HG03521 (cell line): ENCODE data around the gene ARHGEF4.

Source experiments
- ATAC-seq: cut with Tn5 transposase; IDR thresholded peaks from one replicate; pipeline ENCODE4 v1.9.1; 2021; ENCODE audit warnings: mild to moderate bottlenecking, moderate library complexity; ENCODE audit not compliant: unreplicated experiment

The ARHGEF4 gene

DNA sequence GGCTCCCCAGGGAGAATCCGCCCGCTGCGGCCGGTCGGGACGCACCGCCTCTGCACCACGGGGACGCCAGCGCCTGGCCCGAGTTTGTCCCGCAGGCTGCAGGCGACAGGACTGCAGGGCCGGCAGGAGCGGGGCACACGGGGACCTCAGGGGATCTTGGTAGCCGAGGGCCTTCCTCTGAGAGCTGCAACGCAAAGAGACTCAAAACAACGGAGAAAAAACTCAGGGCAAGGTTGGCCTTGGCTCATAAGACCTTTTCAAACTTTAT lies 79.7 kb downstream of the ARHGEF4 start:
- ATAC-seq: no peak

GRCh38 chr2:130917006-130917688 lies 80.4 kb downstream of the ARHGEF4 start:
- ATAC-seq: no peak

GRCh38 chr2:130918393-130918792 lies 81.7 kb downstream of the ARHGEF4 start:
- no peak for ATAC-seq

- no peak for ATAC-seq
These were observed 83.9 kb downstream of the ARHGEF4 start for GRCh38 chr2:130920415-130921163.

DNA sequence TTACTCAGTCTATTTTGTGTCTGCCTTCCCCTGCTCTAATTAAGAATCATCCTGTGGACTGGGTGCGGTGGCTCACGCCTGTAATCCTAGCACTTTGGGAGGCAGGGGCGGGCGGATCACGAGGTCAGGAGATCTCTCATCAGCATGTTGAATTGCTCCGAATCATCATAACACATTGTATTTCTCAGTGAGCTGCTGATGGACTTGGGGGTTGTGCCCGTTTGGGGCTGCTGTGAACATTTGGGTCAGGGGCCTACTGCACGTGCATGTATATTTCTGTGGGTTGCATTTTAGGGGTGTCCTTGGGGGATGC lies 84.4 kb downstream of the ARHGEF4 start:
- ATAC-seq: no peak

GRCh38 chr2:130922417-130922816 lies 85.7 kb downstream of the ARHGEF4 start:
- ATAC-seq: no peak

- no peak for ATAC-seq
These were observed 91.7 kb downstream of the ARHGEF4 start for GRCh38 chr2:130928385-130928784.

GRCh38 chr2:130930740-130931659 lies 94.3 kb downstream of the ARHGEF4 start:
- ATAC-seq: no peak

DNA sequence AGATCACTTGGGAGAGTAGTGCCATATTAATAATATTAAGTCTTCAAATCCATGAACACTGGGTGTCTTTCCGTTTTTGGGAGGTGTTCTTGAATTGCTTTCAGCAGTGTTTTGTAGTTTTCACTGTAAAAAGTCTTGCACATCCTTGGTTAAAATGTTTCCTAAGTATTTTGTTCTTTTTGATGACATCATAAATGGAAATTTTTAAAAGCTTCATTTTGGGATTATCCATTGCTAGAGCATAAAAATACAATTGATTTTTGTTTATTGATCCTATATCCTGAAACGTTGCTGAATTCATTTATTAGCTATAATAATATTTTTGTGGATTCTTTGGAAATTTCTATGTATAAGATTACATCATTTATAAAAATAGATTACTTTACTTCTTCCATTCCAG lies 96.8 kb downstream of the ARHGEF4 start:
- no peak for ATAC-seq

- ATAC-seq: no peak
These were observed 99.7 kb downstream of the ARHGEF4 start for GRCh38 chr2:130936451-130936850.

DNA sequence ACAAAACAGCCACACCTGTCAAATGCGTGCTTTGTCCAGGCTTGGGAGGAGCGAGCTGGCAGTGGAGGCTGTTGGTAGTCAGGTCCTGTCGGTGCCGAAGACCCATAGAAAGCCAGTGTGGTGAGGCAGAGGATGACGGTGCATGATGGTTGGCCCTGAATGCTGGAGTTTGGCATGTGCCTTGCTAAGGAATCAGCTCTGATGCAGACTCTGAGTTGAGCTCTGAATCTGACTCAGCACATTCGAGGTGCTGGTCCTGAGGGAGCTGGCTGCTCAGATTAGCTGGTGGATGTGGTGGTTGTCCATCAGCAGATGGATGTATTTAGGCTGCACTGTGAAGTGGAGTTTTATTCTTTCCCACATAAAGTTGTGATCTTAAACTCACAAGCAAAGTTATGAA lies 111.3 kb downstream of the ARHGEF4 start:
- ATAC-seq: no peak

DNA sequence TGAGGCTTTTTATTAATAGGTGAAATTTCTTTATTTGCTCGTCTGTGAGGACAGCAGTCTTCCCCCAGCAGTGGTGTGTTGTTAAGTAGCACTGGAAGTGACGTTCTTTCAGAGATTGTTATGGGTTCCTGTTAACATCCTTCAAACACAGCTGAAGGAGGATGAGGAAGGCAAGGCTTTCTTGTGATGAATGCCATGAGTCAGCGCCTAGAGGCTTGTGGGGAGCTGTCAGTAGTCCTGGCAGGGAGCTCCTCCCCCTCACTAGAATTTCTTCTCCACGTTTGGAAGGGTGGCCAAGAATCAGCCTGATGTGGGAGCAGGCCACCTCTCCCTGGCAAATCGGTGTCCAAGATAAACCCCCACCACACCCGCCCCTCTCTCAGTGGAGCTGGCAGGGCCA lies 113.2 kb downstream of the ARHGEF4 start:
- no peak for ATAC-seq

DNA sequence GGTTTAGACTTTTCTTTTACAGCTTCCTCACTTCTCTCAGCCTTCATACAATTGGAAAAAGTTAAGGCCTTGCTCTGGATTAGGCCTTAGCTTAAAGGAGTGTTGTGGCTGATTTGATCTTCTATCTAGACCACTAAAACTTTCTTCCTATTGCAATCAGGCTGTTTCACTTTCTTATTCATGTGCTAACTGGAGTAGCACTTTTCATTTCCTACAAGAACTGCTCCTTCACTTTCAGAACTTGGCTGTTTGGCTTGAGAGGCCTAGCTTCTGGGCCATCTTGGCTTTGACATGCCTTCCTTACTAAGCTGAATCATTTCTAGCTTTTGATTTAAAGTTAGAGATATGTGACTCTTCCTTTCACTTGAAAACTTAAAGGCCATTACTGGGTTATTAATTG lies 114.3 kb downstream of the ARHGEF4 start:
- no peak for ATAC-seq

DNA sequence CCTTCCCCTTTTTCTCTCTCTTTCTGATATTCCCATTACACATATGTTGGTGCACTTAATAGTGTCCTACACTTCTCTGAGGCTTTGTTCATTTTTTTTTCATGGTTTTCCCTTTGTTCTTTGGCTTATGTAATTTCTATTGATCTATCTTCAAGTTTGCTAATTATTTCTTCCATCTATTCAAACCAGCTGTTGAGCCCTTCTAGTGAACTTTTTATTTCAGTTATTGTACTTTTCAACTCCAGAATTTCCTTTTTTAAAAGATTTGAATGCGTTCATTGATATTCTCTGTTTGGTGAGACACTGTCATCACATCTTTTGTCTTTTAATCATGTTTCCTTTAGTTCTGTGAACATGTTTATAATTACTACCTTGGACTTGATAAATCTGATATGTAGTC lies 118.2 kb downstream of the ARHGEF4 start:
- ATAC-seq: no peak

DNA sequence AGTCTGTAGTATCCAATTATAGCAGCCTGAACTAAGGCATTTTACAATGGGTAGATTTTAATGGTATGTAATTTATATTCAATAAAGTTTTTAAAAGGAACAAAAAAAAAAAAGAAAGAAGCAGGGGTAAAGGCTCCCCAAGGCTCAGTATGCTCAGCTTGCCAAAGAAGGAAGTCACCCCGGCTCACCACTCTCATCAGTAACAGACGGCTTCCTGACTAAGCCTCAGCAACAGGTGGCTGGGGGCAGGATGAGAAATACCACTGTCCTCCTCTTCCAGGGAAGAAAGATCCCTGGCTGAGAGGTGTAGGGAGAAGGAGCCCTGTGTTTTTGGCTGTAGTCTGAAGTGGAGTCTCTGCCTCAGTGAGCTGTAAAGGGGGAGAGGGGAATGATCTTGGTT lies 121.2 kb downstream of the ARHGEF4 start:
- no peak for ATAC-seq

- no peak for ATAC-seq
These were observed 126.6 kb downstream of the ARHGEF4 start for GRCh38 chr2:130963196-130963848.

DNA sequence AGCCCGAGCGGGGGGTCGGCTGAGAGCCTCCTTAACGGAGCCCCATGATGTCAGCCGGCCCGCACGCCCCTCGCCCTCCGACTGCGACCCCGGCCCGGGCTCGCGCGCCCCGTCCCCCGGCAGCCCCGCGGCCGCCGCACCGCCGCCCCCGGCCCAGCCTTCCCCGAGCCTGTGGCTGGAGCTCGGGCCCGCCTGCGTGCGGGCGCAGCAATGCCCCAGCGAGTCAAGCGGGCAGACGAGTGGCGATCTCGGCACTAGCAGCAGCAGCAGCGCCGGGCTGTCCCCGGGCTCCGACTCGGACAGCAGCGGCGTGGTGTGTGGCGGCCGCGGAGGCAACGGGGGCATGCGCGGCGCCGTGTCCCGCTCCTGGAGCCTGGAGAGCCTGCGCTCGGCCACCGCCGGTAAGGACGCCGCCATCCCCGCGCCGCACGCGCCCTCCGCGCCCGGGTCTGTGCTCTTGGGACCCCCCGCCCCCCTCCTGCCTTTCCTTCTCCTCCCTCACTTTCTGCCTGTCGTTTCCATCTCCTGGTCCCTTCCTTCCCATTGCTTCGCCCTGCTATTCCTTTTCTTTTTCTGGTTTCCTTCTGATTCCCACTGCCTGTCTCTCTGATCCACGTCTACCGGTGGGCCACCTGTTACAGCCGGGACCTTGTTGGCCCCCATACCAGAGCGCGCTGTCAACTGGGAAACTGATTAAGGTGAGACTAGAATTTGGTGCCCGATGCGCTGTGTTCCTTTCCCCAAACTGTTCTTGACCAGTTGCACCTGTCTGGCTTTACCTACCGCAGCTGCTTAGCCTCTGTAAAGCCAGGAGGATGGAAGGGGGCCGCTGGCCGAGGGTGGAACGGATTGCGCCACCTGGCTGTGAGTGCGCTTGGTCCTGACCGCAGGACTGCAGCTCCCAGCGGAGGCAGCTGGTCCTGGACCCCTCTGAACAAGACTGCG lies 127.4 kb downstream of the ARHGEF4 start:
- no peak for ATAC-seq

DNA sequence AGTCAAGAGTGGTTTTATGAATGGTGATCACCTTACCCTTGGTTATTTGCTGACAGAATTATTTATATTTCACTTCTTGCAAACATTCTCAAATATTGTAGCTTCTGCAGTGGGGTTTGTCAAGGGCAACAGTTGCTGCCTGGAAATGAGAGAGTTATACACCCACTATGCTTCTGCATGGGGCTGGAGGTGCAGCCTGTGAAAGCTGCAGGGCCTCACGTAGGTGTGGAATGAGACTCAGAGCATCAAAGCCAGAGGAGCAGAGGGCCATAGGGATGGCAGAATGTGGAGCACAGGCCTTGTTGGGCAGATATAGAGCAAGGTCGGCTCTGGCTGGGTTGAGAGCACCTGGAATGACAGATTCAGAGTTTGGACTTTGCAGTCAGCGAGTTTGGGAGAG lies 128.2 kb downstream of the ARHGEF4 start:
- ATAC-seq: no peak

DNA sequence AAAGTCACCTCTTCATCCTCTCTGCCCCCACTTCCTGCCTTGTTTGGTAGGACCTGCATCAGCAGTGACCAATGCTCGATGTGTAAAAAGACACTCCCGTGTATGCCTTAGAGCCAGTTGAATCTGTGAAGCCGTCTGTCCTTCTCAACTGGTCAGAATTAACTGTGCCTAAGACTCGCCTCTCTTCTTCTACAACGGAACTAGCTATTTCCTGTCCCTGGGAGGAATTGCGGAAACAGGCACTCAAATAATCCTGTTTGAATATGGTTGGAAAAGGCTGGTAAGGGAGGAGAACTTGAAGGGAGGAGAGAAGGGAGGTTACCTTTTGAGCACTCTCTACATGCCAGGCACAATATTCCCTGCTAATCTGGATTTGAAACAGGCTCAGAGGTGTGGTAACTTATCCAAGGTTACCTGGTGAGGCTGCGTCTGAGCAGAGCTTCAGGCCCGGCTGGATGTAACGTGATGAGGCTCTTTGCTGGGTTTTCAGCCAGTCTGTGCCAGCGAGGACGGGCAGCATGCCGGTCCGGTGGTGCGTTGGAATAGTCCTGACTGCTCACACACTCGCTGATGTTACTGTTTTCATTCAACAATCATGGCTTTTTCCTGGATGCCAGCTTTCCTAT lies 129.5 kb downstream of the ARHGEF4 start:
- ATAC-seq: no peak
